Endothelial cell of umbilical vein (primary cell): ENCODE data around the gene SUDS3. TPM values are rescaled to one million over a fixed set of nuclear protein-coding genes. Genes with fewer than 3 reads are reported as not detected.
A peak's percentile ranks its signal among the peaks of the same experiment; 100 is the strongest.

Experiments
- BruUV-seq: library from RNA; stranded (reverse); fragments of 400-500 nt; replicated peaks from 2 replicates; lab custom pipeline; 2021; lab: Mats Ljungman, UMichigan
- CTCF ChIA-PET: fragments of 300-600, 350-600 bp; sonication (Branson Sonifier 250); formaldehyde crosslinking; loops from one replicate; lab custom pipeline; 2021; ENCODE audit warnings: antibody characterized with exemption, inconsistent platforms; lab: Charles Lee
- POLR2A ChIA-PET: fragments of 300-600, 350-600 bp; sonication (Branson Sonifier 250); formaldehyde crosslinking; loops from one replicate; lab custom pipeline; 2021; ENCODE audit warnings: antibody characterized with exemption, inconsistent platforms; lab: Charles Lee
- DNase-seq: peaks from one replicate; pipeline ENCODE4 v3.0.0-alpha.2; 2011; ENCODE audit warnings: low read depth, low spot score
- FAIRE-seq: peaks from 2 replicates; lab custom pipeline; 2011; peaks lifted over from hg19 to GRCh38; lab: Jason Lieb, UNC
- H2AFZ ChIP-seq: 2 replicates; pipeline ENCODE4 v1.6.0; 2012; ENCODE audit warnings: low read depth, low read length, control low read depth, inconsistent platforms
- H3K27ac ChIP-seq: 2 replicates; pipeline ENCODE4 v1.5.1; 2011; ENCODE audit warnings: low read depth, mild to moderate bottlenecking, control low read depth, low read length, moderate library complexity; ENCODE audit not compliant: insufficient read depth
- H3K27me3 ChIP-seq, 2 experiments: 2 replicates each; pipeline versions ENCODE4 v1.6.0 to v1.6.1; 2011; ENCODE audit warnings: low read length in 2 of 2, mixed read lengths in 1 of 2; ENCODE audit not compliant: control insufficient read depth in 2 of 2, insufficient read depth in 2 of 2
- H3K36me3 ChIP-seq, 2 experiments: 2 replicates in 1 of 2; 3 replicates in 1 of 2; pipeline ENCODE4 v1.5.1; 2011; ENCODE audit warnings: low read length in 2 of 2, mild to moderate bottlenecking in 1 of 2, moderate library complexity in 1 of 2; ENCODE audit not compliant: control insufficient read depth in 2 of 2, insufficient read depth in 2 of 2; ENCODE audit errors: extremely low read depth in 1 of 2
- H3K4me1 ChIP-seq: 3 replicates; pipeline ENCODE4 v1.5.1; 2011; ENCODE audit warnings: mild to moderate bottlenecking, low read length; ENCODE audit not compliant: control insufficient read depth, insufficient read depth; ENCODE audit errors: extremely low read depth
- H3K4me2 ChIP-seq: 2 replicates; pipeline ENCODE4 v1.6.1; 2011; ENCODE audit warnings: low read length, control low read depth, mixed read lengths; ENCODE audit not compliant: insufficient read depth
- H3K4me3 ChIP-seq, 3 experiments: fragments of 200-600 bp in 1 of 3; sonication (generic), shearing (Covaris generic) in 1 of 3; replicated peaks in 1 of 3; 2 replicates each; pipeline ENCODE4 v1.5.1; 2011 to 2016; ENCODE audit warnings: control low read depth in 3 of 3, low read length in 3 of 3, mild to moderate bottlenecking in 2 of 3, inconsistent platforms in 1 of 3, low read depth in 1 of 3, moderate library complexity in 1 of 3; ENCODE audit not compliant: insufficient read depth in 1 of 3
- H3K79me2 ChIP-seq: 2 replicates; pipeline ENCODE4 v1.6.0; 2012; ENCODE audit warnings: low read length, inconsistent platforms; ENCODE audit not compliant: control insufficient read depth, insufficient read depth
- H3K9ac ChIP-seq: replicated peaks from 2 replicates; pipeline ENCODE3; 2011; ENCODE audit warnings: low read length, control low read depth; ENCODE audit not compliant: insufficient read depth; ENCODE audit errors: extremely low read depth
- H3K9me1 ChIP-seq: replicated peaks from 3 replicates; pipeline ENCODE4 v1.6.0; 2011; ENCODE audit warnings: mild to moderate bottlenecking, low read length; ENCODE audit not compliant: control insufficient read depth, insufficient read depth; ENCODE audit errors: extremely low read depth
- H3K9me3 ChIP-seq: replicated peaks from 2 replicates; pipeline ENCODE4 v1.5.1; 2012; ENCODE audit warnings: low read length, inconsistent platforms; ENCODE audit not compliant: control insufficient read depth, insufficient read depth
- H4K20me1 ChIP-seq: replicated peaks from 2 replicates; pipeline ENCODE3; 2011; ENCODE audit warnings: mild to moderate bottlenecking, low read length; ENCODE audit not compliant: control insufficient read depth, insufficient read depth; ENCODE audit errors: extremely low read depth
- EZH2 ChIP-seq: IDR thresholded peaks from 2 replicates; pipeline ENCODE4 v1.6.1; 2012; ENCODE audit warnings: borderline replicate concordance, low read depth, mild to moderate bottlenecking, moderate library complexity, low read length, inconsistent platforms; ENCODE audit not compliant: severe bottlenecking
- FOS ChIP-seq: IDR thresholded peaks from 2 replicates; pipeline ENCODE4 v1.6.1; 2011; ENCODE audit warnings: mild to moderate bottlenecking, low read length, moderate library complexity, borderline replicate concordance; ENCODE audit not compliant: insufficient read depth
- GATA2 ChIP-seq: IDR thresholded peaks from 2 replicates; pipeline ENCODE4 v1.7.0; 2011; ENCODE audit warnings: low read depth, mild to moderate bottlenecking, moderate library complexity, mixed read lengths, low read length; ENCODE audit not compliant: insufficient read length, insufficient read depth
- JUN ChIP-seq: IDR thresholded peaks from 2 replicates; pipeline ENCODE4 v1.6.1; 2011; ENCODE audit warnings: borderline replicate concordance, low read depth; ENCODE audit not compliant: insufficient read length, insufficient read depth
- MYC ChIP-seq: IDR thresholded peaks from one replicate; pipeline ENCODE4 v1.6.1; 2011; ENCODE audit warnings: mild to moderate bottlenecking, low read depth, low read length
- POLR2A ChIP-seq: IDR thresholded peaks from 2 replicates; pipeline ENCODE4 v1.6.1; 2012; ENCODE audit warnings: low read depth, mild to moderate bottlenecking, control low read depth, low read length
- POLR2AphosphoS5 ChIP-seq: IDR thresholded peaks from 2 replicates; pipeline ENCODE4 v1.6.1; 2012; ENCODE audit warnings: low read depth, mild to moderate bottlenecking, control low read depth, low read length, moderate library complexity; ENCODE audit not compliant: insufficient read depth
- dilution Hi-C: fragments of 300-500 bp; cut with MboI; formaldehyde crosslinking; loops from one replicate; pipeline ENCODE4 v1.15.0; 2019; ENCODE audit warnings: low sequenced_read_pairs; ENCODE audit not compliant: extremely low pct_ligation_motif_present
- intact Hi-C: fragments of 100-400 bp; cut with micrococcal nuclease; formaldehyde crosslinking; loops from one replicate; pipeline ENCODE4 v1.10.0; 2022
- polyA plus RNA-seq, 4 experiments: library from polyadenylated mRNA; depleted of rRNA in 3 of 4; stranded (reverse) in 3 of 4; unstranded in 1 of 4; fragments of >200 nt; gene quantifications; 2 replicates each; pipeline versions ENCODE4 v1.2.1 to v1.2.3, GENCODE V29; 2011 to 2012; ENCODE audit warnings: missing spikeins in 1 of 4
- total RNA-seq: library from RNA; stranded (reverse); gene quantifications from 2 replicates; pipeline ENCODE4 v1.2.3, GENCODE V29; 2021
- TF ChIP-seq, protein P1 (sequence below), 2 donors: IDR thresholded peaks; 1 replicate in 1 of 2; 2 replicates in 1 of 2; pipeline ENCODE4 v1.5.1; 2011; ENCODE audit warnings: low read length in 2 of 2, mild to moderate bottlenecking in 2 of 2, moderate library complexity in 2 of 2, control low read depth in 1 of 2, inconsistent platforms in 1 of 2, low read depth in 1 of 2; ENCODE audit not compliant: insufficient read depth in 1 of 2; ENCODE audit errors: extremely low read depth in 1 of 2
- TF ChIP-seq, protein P2 (sequence below): IDR thresholded peaks from 2 replicates; pipeline ENCODE4 v1.6.1; 2011; ENCODE audit not compliant: insufficient read depth, insufficient read length

Gene SUDS3
- total and polyA plus RNA-seq, 2 donors (not counting 3 experiments of a cell fraction or from before 2014, with no cell fraction given): 16.9 to 27.4 TPM

DNA sequence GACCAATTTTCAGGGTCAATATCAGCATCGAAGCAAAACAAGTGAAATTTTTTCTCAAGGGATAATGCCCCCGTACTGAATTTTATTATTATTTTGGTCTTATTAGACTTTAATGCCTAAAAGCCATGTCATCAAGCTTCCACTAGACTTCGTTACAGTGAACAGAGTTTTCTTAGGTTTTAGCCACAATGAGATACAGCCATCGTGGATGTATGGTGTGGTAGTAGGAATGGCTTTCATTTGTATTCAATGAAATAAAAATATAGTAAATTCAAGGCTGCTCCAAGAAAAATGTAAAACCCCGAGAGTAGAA, 15.3 kb upstream of the SUDS3 start:
- BruUV-seq: TSS peak; percentile 63

More for the DNA sequence above, 15.3 kb upstream of the SUDS3 start:
- FAIRE-seq (no peak), DNase-seq (no peak)
- Histone ChIP-seq H3K9me1 (no peaks in the 10 kb centered on the region), H3K36me3 (no peaks in the 10 kb centered on the region), H4K20me1 (no peaks in the 10 kb centered on the region), H3K4me2 (peak overlapping the region; percentile 74), H3K4me1 (peaks cover 44% of the 10 kb centered on the region), H3K9ac (peak overlapping the region; percentile 12), H3K4me3 (peak overlapping the region in 1 of 3 experiments; percentile 44), H3K27ac (peak overlapping the region; percentile 58), H3K9me3 (no peaks in the 10 kb centered on the region), H2AFZ (no peak overlapping the region), H3K79me2 (peaks cover 65% of the 10 kb centered on the region), H3K27me3 (no peaks in the 10 kb centered on the region)
- TF ChIP-seq JUN (no peak), EZH2 (no peak), POLR2AphosphoS5 (no peak), FOS (no peak), MYC (no peak), POLR2A (no peak), GATA2 (no peak)
- TF ChIP-seq, protein P1, sequence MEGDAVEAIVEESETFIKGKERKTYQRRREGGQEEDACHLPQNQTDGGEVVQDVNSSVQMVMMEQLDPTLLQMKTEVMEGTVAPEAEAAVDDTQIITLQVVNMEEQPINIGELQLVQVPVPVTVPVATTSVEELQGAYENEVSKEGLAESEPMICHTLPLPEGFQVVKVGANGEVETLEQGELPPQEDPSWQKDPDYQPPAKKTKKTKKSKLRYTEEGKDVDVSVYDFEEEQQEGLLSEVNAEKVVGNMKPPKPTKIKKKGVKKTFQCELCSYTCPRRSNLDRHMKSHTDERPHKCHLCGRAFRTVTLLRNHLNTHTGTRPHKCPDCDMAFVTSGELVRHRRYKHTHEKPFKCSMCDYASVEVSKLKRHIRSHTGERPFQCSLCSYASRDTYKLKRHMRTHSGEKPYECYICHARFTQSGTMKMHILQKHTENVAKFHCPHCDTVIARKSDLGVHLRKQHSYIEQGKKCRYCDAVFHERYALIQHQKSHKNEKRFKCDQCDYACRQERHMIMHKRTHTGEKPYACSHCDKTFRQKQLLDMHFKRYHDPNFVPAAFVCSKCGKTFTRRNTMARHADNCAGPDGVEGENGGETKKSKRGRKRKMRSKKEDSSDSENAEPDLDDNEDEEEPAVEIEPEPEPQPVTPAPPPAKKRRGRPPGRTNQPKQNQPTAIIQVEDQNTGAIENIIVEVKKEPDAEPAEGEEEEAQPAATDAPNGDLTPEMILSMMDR (IDR thresholded peaks at IDR 0.05; ENCODE audit: extremely low read depth in 1 of 2, insufficient read depth in 1 of 2, low read depth in 1 of 2, low read length in 2 of 2): no peak
- TF ChIP-seq, protein P2, sequence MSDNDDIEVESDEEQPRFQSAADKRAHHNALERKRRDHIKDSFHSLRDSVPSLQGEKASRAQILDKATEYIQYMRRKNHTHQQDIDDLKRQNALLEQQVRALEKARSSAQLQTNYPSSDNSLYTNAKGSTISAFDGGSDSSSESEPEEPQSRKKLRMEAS: no peak
- POLR2A ChIA-PET: no interaction called here
- intact Hi-C loops: no loop called here
- dilution Hi-C loops: no loop called here
- CTCF ChIA-PET: interaction anchor here (0.6 to 1.7 kb wide), 2 partner anchors 15 to 1444 kb away, joined by 3 to 8 read pairs; partner anchors contain the start of gene SUDS3
